ENCODE data around the gene OR8B8.
"Not testable (repeated sequence)": the region's sequence is repeated elsewhere in the genome, so short reads cannot be mapped to it uniquely, and the experiment has no call there.

The OR8B8 gene

GRCh38 chr11:124445646-124446150 is at the start of gene OR8B8:
Gene OR8B8, minus strand, starts transcription at chr11:124445696. Its CDS starts 4,611 bp downstream, at chr11:124441085.
- DNase-seq (ENCODE audit: low spot score): no peak

- DNase-seq (ENCODE audit: low spot score): no peak
These were observed 47.6 kb upstream of the OR8B8 start for GRCh38 chr11:124493016-124493655.

GRCh38 chr11:124483422-124483821 is 37.9 kb upstream of the OR8B8 start:
- DNase-seq (ENCODE audit: low spot score): no peak

GRCh38 chr11:124482362-124483147 is 37.1 kb upstream of the OR8B8 start:
- DNase-seq (ENCODE audit: low spot score): no peak

- no peak for DNase-seq (ENCODE audit: low spot score)
These were observed 36.1 kb upstream of the OR8B8 start for GRCh38 chr11:124481365-124482323.

- no peak for DNase-seq (ENCODE audit: low spot score)
These were observed 34.1 kb upstream of the OR8B8 start for GRCh38 chr11:124479561-124479960.

- no peak for DNase-seq (ENCODE audit: low spot score)
These were observed 29.8 kb upstream of the OR8B8 start for GRCh38 chr11:124475265-124475664.

GRCh38 chr11:124474779-124475178 is 29.3 kb upstream of the OR8B8 start:
- DNase-seq (ENCODE audit: low spot score): no peak

GRCh38 chr11:124474079-124474478 is 28.6 kb upstream of the OR8B8 start:
- no peak for DNase-seq (ENCODE audit: low spot score)

GRCh38 chr11:124473476-124473875 is 28.0 kb upstream of the OR8B8 start:
- DNase-seq (ENCODE audit: low spot score): no peak

- no peak for DNase-seq (ENCODE audit: low spot score)
These were observed 25.2 kb upstream of the OR8B8 start for GRCh38 chr11:124470561-124471227.

- no peak for DNase-seq (ENCODE audit: low spot score)
These were observed 22.0 kb upstream of the OR8B8 start for GRCh38 chr11:124467381-124467927.

- no peak for DNase-seq (ENCODE audit: low spot score)
These were observed 19.9 kb upstream of the OR8B8 start for GRCh38 chr11:124465368-124465767.

GRCh38 chr11:124463990-124464389 is 18.5 kb upstream of the OR8B8 start:
- DNase-seq (ENCODE audit: low spot score): no peak

- no peak for DNase-seq (ENCODE audit: low spot score)
These were observed 17.8 kb upstream of the OR8B8 start for GRCh38 chr11:124463324-124463723.

GRCh38 chr11:124460459-124460858 is 15.0 kb upstream of the OR8B8 start:
- DNase-seq (ENCODE audit: low spot score): no peak

GRCh38 chr11:124459379-124459778 is 13.9 kb upstream of the OR8B8 start:
- not testable (repeated sequence) for DNase-seq (ENCODE audit: low spot score)

- no peak for DNase-seq (ENCODE audit: low spot score)
These were observed 9.1 kb upstream of the OR8B8 start for GRCh38 chr11:124454552-124454951.

- DNase-seq (ENCODE audit: low spot score): no peak
These were observed 1.4 kb upstream of the OR8B8 start for GRCh38 chr11:124446916-124447315.

GRCh38 chr11:124442847-124443246 is 2.6 kb downstream of the OR8B8 start:
- DNase-seq (ENCODE audit: low spot score): no peak

- no peak for DNase-seq (ENCODE audit: low spot score)
These were observed 3.1 kb downstream of the OR8B8 start for GRCh38 chr11:124442442-124442841.
